ENCODE measurements around the gene TYMS. TPM values are rescaled to one million over a fixed set of nuclear protein-coding genes. Genes with fewer than 3 reads are reported as not detected.

Gene TYMS
- total and polyA plus RNA-seq, 2 donors (not counting 1 experiment from before 2014, with no cell fraction given), result 0.34 to 1.1 TPM

DNA sequence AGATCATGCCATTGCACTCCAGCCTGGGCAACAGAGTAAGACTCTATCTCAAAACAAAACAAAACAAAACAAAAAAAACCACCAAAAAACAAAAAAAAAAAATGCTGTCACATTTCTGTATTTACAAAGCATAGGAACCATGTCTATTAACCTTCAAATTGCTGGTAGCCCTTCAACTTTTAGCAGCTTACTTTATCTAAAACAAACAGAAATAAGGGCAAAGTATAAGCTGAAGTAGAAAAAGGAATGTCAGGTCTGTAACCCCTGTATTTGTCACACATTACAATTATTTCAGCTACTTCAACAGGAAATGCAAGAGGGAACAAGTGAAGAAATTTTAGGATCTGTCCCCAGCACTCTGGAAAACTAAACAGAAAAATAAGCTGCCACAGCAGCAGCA is 25.4 kb downstream of the TYMS start:
- Mint-ChIP-seq H3K4me1 (no peaks in the 10 kb centered on the region), H3K27ac (no peak overlapping the region), H3K4me3 (no peak overlapping the region), H3K9me3 (ENCODE audit: insufficient read depth) (no peaks in the 10 kb centered on the region), H3K27me3 (no peaks in the 10 kb centered on the region)
- H2AFZ ChIP-seq (ENCODE audit: insufficient read depth, low read depth, low read length, poor library complexity, severe bottlenecking), result no peak overlapping the region
- H3K9me3 ChIP-seq (ENCODE audit: control extremely low read depth in 1 of 3, control insufficient read depth in 2 of 3, insufficient read depth in 1 of 3, low read length in 2 of 3), result no peaks in the 10 kb centered on the region
- CTCF ChIA-PET, result interaction anchor here (0.7 kb wide), 1 partner anchor 430 kb away, joined by 3 read pairs; no protein-coding TSS in a partner anchor
- ATAC-seq (ENCODE audit: low read depth), result no peak
- H3K79me2 ChIP-seq (ENCODE audit: control insufficient read depth, insufficient read depth, low read length), result no peaks in the 10 kb centered on the region
- no peak overlapping the region for H3K4me2 ChIP-seq (replicated peaks; ENCODE audit: low read depth, low read length, poor library complexity, severe bottlenecking)
- no peaks in the 10 kb centered on the region for H4K20me1 ChIP-seq (ENCODE audit: control insufficient read depth, insufficient read depth, low read length, poor library complexity, severe bottlenecking)
- no peak overlapping the region for H3K9ac ChIP-seq (ENCODE audit: low read length)
- TF ChIP-seq EZH2 (IDR thresholded peaks at IDR 0.05; ENCODE audit: borderline replicate concordance, insufficient read depth, low read depth, low read length, poor library complexity, severe bottlenecking) (no peak), CTCF (IDR thresholded peaks at IDR 0.05) (no peak)
- H3K27me3 ChIP-seq (replicated peaks in 1 of 4; ENCODE audit: control extremely low read depth in 1 of 4, control insufficient read depth in 3 of 4, insufficient read depth in 4 of 4, low read length in 3 of 4), result no peaks in the 10 kb centered on the region
- POLR2A ChIA-PET, result no interaction called here
- no peak for DNase-seq
- no peaks in the 10 kb centered on the region for H3K36me3 ChIP-seq (replicated peaks in 1 of 2; ENCODE audit: control extremely low read depth in 1 of 2, control insufficient read depth in 1 of 2, extremely low read depth in 1 of 2, insufficient read depth in 2 of 2, low read length in 1 of 2)
- H3K4me1 ChIP-seq (ENCODE audit: control insufficient read depth in 2 of 2, insufficient read depth in 2 of 2, low read length in 2 of 2), result no peaks in the 10 kb centered on the region
- H3K27ac ChIP-seq (ENCODE audit: low read length in 2 of 2), result no peak overlapping the region
- intact Hi-C loops (cut with micrococcal nuclease), result no loop called here
- no peak overlapping the region for H3K4me3 ChIP-seq (ENCODE audit: control extremely low read depth in 1 of 5, extremely low read depth in 1 of 5, insufficient read depth in 1 of 5, low read depth in 2 of 5, low read length in 4 of 5)

DNA sequence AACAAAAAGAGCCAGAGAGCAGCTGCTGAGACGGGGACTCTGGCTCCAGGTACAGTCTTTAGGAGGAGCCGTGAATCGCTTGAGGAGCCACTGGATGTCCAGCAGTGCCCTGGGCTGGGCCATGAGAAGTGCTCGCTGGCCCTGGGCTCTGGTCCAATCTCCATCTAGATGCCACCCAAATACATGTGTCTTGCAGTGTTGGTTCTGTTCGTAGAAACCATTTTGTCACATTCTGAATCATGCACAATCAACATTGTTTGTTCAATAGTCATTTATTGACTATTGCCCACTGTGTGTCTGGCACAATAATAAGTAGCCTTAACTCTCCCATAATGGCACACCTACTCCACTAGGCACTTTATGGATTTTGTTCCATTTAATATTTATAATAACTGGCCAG is 26.1 kb downstream of the TYMS start:
- no peak overlapping the region for H3K9ac ChIP-seq (ENCODE audit: low read length)
- no peaks in the 10 kb centered on the region for H3K36me3 ChIP-seq (replicated peaks in 1 of 2; ENCODE audit: control extremely low read depth in 1 of 2, control insufficient read depth in 1 of 2, extremely low read depth in 1 of 2, insufficient read depth in 2 of 2, low read length in 1 of 2)
- H3K9me3 ChIP-seq (ENCODE audit: control extremely low read depth in 1 of 3, control insufficient read depth in 2 of 3, insufficient read depth in 1 of 3, low read length in 2 of 3), result no peaks in the 10 kb centered on the region
- Mint-ChIP-seq H3K27ac (no peak overlapping the region), H3K27me3 (no peaks in the 10 kb centered on the region), H3K4me1 (no peaks in the 10 kb centered on the region), H3K9me3 (ENCODE audit: insufficient read depth) (no peaks in the 10 kb centered on the region), H3K4me3 (no peak overlapping the region)
- H3K4me2 ChIP-seq (replicated peaks; ENCODE audit: low read depth, low read length, poor library complexity, severe bottlenecking), result no peak overlapping the region
- 83% methylated on average over 4 of the region's 5 CpGs for WGBS (ENCODE audit: insufficient coverage)
- no peaks in the 10 kb centered on the region for H3K27me3 ChIP-seq (replicated peaks in 1 of 4; ENCODE audit: control extremely low read depth in 1 of 4, control insufficient read depth in 3 of 4, insufficient read depth in 4 of 4, low read length in 3 of 4)
- no peak overlapping the region for H3K27ac ChIP-seq (ENCODE audit: low read length in 2 of 2)
- ChIA-PET POLR2A (no interaction called here), CTCF (no interaction called here)
- H2AFZ ChIP-seq (ENCODE audit: insufficient read depth, low read depth, low read length, poor library complexity, severe bottlenecking), result no peak overlapping the region
- H3K4me3 ChIP-seq (ENCODE audit: control extremely low read depth in 1 of 5, extremely low read depth in 1 of 5, insufficient read depth in 1 of 5, low read depth in 2 of 5, low read length in 4 of 5), result no peak overlapping the region
- intact Hi-C loops (cut with micrococcal nuclease), result no loop called here
- no peaks in the 10 kb centered on the region for H3K4me1 ChIP-seq (ENCODE audit: control insufficient read depth in 2 of 2, insufficient read depth in 2 of 2, low read length in 2 of 2)
- no peak for TF ChIP-seq EZH2 (IDR thresholded peaks at IDR 0.05; ENCODE audit: borderline replicate concordance, insufficient read depth, low read depth, low read length, poor library complexity, severe bottlenecking)
- DNase-seq (no peak), ATAC-seq (ENCODE audit: low read depth) (no peak)
- no peaks in the 10 kb centered on the region for H3K79me2 ChIP-seq (ENCODE audit: control insufficient read depth, insufficient read depth, low read length)
- no peaks in the 10 kb centered on the region for H4K20me1 ChIP-seq (ENCODE audit: control insufficient read depth, insufficient read depth, low read length, poor library complexity, severe bottlenecking)
